HFF-Myc (cell line): ENCODE data around the gene LCOR.

Experiments used
- DNase-seq: peaks from one replicate; pipeline ENCODE4 v3.0.0-alpha.2; 2011; ENCODE audit warnings: low read depth; ENCODE audit errors: extremely low read depth
- H3K4me3 ChIP-seq: replicated peaks from 2 replicates; pipeline ENCODE4 v1.5.1; 2011; ENCODE audit warnings: low read depth, mild to moderate bottlenecking, control low read depth, low read length
- TF ChIP-seq, protein P1 (sequence below): IDR thresholded peaks from 2 replicates; pipeline ENCODE4 v1.5.1; 2012; ENCODE audit warnings: mild to moderate bottlenecking, low read depth, low read length, control low read depth; ENCODE audit errors: missing control alignments

The LCOR gene

DNA sequence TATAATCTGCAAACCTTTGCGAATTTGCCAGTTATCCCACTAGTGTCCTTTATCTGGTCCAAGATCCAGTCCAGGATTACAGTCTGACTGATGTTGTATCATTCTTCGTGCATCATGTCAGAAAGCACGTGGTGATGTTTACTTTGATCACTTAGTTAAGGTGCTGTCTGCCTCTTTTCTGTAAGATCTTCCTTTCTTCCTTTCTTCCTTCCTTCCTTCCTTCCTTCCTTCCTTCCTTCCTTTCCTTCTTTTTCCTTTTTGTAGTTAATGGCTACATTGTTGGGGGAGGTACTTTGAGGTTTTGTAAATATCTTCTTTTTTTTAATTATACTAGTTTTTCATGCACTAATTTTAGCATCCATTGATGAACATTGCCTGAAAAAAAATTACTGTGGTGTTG, 80.3 kb downstream of the LCOR start:
- TF ChIP-seq, protein P1, sequence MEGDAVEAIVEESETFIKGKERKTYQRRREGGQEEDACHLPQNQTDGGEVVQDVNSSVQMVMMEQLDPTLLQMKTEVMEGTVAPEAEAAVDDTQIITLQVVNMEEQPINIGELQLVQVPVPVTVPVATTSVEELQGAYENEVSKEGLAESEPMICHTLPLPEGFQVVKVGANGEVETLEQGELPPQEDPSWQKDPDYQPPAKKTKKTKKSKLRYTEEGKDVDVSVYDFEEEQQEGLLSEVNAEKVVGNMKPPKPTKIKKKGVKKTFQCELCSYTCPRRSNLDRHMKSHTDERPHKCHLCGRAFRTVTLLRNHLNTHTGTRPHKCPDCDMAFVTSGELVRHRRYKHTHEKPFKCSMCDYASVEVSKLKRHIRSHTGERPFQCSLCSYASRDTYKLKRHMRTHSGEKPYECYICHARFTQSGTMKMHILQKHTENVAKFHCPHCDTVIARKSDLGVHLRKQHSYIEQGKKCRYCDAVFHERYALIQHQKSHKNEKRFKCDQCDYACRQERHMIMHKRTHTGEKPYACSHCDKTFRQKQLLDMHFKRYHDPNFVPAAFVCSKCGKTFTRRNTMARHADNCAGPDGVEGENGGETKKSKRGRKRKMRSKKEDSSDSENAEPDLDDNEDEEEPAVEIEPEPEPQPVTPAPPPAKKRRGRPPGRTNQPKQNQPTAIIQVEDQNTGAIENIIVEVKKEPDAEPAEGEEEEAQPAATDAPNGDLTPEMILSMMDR = no peak
- DNase-seq = no peak

DNA sequence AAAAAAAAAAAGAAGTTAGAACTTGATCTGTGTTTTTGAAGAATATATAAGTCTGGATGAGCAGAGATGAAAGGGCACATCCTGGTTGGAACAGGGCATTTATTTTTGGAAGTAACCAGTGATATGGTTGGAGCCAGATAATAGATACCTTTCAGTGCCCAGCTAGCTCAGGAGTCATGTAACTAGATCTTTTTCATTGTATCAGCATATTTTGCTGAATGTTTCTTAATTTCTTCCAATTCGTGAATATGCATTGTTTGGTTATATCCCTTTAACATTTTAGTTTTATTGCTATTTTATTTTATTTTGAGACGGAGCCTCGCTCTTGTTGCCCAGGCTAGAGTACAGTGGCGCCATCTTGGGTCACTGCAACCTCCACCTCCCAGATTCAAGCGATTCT, 81.8 kb downstream of the LCOR start:
- no peak overlapping the region for H3K4me3 ChIP-seq
- TF ChIP-seq, protein P1 = no peak
- no peak for DNase-seq

More for the DNA sequence above, 80.3 kb downstream of the LCOR start:
- no peak overlapping the region for H3K4me3 ChIP-seq

DNA sequence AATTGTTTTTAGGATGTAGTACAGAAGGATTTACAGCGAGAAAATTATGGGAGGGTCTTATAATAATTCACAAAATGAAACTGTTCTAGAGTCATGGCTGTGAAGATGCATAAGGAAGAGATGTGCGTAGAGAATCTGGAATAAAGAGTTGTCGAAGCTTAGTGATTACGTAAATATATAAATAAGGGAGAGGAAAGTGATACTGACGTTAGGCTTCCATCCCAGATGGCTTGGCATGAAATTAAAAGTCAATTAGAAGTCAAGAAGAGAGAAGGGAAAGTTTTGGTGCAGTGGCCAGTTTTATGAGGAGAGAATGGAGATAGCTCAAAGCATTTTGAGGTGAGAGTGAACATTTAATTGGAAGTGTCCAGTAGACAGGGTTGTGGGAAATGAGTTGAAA, 85.5 kb downstream of the LCOR start:
- H3K4me3 ChIP-seq = no peak overlapping the region
- TF ChIP-seq, protein P1 = no peak
- no peak for DNase-seq

DNA sequence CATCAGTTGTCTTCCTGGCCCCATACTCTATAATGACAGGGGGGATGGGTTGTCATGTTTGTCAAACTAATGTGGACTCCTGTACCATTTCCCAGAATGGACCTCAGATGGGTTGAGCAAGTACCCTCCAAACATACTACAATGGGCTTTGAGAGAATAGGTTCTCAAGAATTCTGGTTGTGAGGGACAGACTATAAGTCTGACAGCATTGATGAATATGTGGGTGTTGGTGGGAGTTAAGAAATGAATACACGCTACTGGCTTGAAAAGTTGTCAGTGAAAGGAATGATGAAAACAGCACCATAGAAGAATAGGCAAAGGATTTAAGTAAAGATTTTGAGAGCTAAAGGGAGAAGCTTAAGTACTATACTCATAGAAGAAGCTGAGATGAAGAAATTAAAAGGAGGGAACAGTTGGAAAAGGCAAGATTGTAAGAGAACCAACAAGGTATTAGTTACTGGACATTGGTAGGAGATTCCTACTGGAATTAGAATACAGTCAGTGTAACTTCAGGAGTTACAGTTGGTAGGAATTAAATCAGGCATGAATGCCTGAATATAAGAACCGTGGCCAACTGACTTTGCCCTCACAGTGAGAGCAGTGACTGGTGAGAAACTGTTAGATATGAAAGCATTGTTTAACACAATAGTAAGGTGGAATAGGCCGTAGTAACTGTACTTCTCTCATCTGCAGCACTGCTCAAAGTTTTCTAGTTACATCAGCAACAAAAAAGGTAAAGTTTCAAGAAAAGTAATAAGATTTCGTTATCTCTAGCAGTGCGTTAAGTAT, 86.3 kb downstream of the LCOR start:
- TF ChIP-seq, protein P1 = no peak
- no peak overlapping the region for H3K4me3 ChIP-seq
- DNase-seq = no peak

DNA sequence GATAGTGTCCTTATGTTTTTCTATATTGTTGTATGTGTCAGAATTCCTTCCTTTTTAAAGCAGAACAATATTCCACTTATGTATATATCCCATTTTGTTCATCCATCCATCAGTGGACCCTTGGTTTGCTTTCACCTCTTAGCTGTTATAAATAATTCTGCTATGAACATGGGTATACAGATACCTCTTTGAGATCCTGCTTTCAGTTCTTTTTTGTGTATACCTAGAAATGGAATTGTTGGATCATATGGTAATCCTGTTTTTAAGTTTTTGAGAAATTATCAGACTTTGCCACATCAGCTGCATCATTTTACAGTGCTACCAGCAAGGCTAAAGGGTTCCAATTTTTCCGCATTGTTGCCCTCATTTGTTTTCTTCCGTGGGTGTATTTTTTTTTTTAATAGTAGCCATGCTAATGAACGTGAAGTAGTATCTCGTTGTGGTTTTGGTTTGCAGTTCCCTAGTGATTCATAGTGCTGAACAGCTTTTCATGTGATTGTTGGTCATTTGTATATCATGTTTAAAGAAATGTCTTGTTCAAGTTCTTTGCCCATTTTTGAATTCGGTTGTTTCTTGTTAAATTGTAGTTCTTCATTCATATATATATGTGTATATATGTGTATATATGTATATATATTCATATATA, 87.8 kb downstream of the LCOR start:
- TF ChIP-seq, protein P1 = no peak
- H3K4me3 ChIP-seq = no peak overlapping the region
- DNase-seq = no peak

DNA sequence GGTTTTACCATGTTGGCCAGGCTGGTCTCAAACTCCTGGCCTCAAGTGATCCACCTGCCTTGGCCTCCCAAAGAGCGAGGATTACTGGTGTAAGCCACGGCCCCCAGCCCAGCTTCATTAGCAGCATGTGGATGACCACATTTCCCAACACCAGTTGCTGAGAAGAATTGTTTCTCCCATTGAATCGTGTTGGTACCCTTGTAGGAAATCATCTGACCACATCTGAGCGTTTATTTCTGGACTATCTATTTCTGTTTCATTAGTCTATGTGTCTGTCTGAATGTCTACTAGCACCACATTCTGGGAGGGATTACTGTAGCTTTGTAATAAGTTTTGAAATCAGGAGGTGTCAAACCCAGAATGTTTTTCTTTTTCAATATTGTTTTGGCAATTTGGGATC, 89.6 kb downstream of the LCOR start:
- TF ChIP-seq, protein P1 = no peak
- no peak overlapping the region for H3K4me3 ChIP-seq

More for the DNA sequence above, 89.6 kb downstream of the LCOR start:
- DNase-seq = no peak
